ENCODE results near the gene ZNF546.

ZNF546 gene

DNA sequence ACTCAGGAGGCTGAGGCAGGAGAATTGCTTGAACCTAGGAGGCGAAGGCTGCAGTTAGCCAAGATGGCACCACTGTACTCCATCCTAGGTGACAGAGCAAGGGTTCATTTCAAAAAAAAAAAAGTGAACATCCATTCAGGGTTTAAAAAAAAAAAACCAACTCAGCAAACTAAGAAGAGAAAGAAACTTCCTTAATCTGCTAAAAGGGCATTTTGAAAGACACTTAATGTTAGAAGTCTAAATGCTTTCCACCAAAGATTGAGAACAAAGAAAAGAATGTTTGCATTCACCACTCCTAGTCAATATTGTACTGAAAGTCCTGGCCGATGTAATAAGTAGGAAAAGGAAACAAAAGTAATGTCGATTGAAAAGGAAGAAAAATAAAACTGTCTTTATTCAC lies 33.0 kb upstream of the ZNF546 start:
- no peak overlapping the region for H3K4me3 ChIP-seq (ENCODE audit: low read depth, low read length)
- TF ChIP-seq, protein P1, sequence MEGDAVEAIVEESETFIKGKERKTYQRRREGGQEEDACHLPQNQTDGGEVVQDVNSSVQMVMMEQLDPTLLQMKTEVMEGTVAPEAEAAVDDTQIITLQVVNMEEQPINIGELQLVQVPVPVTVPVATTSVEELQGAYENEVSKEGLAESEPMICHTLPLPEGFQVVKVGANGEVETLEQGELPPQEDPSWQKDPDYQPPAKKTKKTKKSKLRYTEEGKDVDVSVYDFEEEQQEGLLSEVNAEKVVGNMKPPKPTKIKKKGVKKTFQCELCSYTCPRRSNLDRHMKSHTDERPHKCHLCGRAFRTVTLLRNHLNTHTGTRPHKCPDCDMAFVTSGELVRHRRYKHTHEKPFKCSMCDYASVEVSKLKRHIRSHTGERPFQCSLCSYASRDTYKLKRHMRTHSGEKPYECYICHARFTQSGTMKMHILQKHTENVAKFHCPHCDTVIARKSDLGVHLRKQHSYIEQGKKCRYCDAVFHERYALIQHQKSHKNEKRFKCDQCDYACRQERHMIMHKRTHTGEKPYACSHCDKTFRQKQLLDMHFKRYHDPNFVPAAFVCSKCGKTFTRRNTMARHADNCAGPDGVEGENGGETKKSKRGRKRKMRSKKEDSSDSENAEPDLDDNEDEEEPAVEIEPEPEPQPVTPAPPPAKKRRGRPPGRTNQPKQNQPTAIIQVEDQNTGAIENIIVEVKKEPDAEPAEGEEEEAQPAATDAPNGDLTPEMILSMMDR (conservative IDR thresholded peaks at IDR 0.05; ENCODE audit: low read depth, low read length): no peak
- DNase-seq (ENCODE audit: low read depth): no peak

DNA sequence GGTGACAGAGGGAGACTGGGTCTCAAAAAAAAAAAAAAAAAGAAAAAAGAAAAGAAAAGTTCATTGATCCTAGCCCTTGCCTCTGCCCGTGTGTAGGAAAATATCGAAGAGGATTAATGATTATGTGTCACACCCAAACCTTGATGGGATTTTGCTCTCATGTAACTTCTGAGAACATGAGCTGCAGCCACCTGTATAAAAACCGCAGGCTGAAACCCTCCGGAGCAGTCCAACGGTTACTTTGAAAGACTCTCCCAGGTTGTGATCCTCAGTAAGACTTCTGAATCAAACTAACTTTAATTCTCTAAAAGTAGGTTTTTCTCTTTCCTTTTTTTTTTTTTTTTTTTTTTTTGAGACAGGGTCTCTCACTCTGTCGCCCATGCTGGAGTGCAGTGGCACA lies 30.2 kb upstream of the ZNF546 start:
- TF ChIP-seq, protein P1 (conservative IDR thresholded peaks at IDR 0.05; ENCODE audit: low read depth, low read length): no peak
- DNase-seq (ENCODE audit: low read depth): no peak
- no peak overlapping the region for H3K4me3 ChIP-seq (ENCODE audit: low read depth, low read length)

DNA sequence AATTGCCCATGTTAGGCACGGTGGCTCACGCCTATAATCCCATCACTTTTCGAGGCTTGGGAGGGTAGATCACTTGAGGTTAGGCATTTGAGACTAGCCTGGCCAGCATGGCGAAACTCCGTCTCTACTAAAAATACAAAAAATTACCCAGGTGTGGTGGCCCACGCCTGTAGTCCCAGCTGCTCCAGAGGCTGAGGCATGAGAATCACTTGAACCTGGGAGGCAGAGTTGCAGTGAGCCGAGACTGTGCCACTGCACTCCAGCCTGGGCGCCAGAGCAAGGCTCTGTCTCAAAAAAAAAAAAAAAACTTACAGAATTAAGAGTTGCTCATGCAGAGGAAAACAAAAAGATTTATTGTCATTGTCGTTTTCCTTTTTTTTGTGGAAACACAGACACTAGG lies 29.3 kb upstream of the ZNF546 start:
- TF ChIP-seq, protein P1 (conservative IDR thresholded peaks at IDR 0.05; ENCODE audit: low read depth, low read length): no peak

DNA sequence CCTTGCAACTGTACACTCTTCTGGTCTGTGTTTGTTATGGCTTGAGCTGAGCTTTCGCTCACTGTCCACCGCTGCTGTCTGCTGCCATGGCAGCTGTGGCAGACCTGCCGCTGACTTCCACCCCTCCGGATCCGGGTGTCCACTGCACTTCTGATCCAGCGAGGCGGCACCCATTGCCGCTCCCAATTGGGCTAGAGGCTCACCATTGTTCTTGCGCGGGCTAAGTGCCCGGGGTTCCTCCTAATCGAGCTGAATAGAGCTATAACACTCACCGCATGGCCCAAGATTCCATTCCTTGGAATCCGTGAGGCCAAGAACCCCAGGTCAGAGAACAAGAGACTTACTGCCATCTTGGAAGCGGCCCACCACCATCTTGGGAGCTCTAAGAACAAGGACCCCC lies 28.1 kb upstream of the ZNF546 start:
- no peak overlapping the region for H3K4me3 ChIP-seq (ENCODE audit: low read depth, low read length)
- TF ChIP-seq, protein P1 (conservative IDR thresholded peaks at IDR 0.05; ENCODE audit: low read depth, low read length): no peak
- DNase-seq (ENCODE audit: low read depth): no peak

More for the DNA sequence above, 29.3 kb upstream of the ZNF546 start:
- DNase-seq (ENCODE audit: low read depth): no peak
- no peak overlapping the region for H3K4me3 ChIP-seq (ENCODE audit: low read depth, low read length)

DNA sequence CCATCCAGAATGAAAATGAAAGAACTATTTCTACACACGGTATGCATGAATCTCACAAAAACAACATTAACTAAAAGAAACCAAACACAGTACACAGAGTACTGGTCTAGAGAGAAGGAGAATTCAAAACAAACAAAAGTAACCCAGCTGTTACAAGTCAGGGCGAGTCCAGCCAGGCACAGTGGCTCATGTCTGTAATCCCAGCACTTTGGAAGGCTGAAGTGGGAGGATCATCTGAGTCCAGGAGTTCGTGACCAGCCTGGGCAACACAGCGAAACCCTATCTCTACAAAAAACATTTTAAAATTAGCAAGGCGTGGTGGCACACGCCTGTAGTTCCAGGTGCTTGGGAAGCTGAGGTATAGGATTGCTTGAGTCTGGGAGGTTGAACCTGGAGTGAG lies 27.6 kb upstream of the ZNF546 start:
- TF ChIP-seq, protein P1 (conservative IDR thresholded peaks at IDR 0.05; ENCODE audit: low read depth, low read length): no peak
- DNase-seq (ENCODE audit: low read depth): peak; percentile 76
- H3K4me3 ChIP-seq (ENCODE audit: low read depth, low read length): no peak overlapping the region

DNA sequence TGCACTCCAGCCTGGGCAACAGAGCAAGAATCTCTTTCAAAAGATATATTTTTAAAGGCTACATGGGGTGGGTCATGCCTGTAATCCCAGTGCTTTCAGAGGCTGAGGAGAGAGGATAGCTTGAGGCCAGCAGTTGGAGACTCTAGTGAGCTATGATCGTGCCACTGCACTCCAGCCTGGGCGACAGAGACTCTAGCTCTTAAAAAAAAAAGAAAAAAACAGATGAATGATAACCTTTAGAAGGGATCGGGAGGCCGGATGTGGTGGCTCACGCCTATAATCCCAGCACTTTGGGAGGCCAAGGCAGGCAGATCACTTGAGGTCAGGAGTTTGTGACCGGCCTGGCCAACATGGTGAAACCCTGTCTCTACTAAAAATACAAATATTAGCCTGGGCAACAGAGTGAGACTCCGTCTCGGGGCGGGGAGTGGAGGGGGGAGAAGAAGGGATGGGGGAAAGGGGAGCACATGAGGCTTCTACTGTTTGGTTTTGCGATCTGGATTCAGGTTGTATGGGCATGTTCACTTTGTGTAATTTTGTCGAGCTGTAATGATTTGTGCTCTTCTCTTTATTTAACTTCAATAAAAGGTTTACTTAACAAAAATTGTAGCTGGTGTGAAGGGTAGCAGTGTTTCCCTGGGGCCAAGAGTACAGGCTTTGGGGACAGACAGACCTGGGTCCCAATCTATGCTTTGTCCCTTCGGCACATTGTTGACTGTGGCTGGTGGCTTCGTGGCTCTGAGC lies 27.0 kb upstream of the ZNF546 start:
- DNase-seq (ENCODE audit: low read depth): no peak
- H3K4me3 ChIP-seq (ENCODE audit: low read depth, low read length): peak overlapping the region; percentile 76

DNA sequence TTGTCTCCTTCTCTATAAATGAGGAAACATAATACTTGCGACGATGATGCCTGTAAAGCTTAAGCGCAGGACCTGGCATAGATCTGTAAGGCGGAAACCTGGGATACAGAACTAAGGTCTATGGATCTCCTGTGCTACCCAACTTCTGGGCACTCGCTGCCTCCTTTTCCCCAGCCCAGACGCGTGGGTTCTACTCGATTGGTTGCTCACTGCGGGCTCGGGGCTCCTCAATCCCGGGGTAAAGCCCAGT lies 26.5 kb upstream of the ZNF546 start:
- peak; percentile 45 for DNase-seq (ENCODE audit: low read depth)
- TF ChIP-seq, protein P1 (conservative IDR thresholded peaks at IDR 0.05; ENCODE audit: low read depth, low read length): no peak
- peak overlapping the region; percentile 76 for H3K4me3 ChIP-seq (ENCODE audit: low read depth, low read length)

More for the DNA sequence above, 27.0 kb upstream of the ZNF546 start:
- TF ChIP-seq, protein P1 (conservative IDR thresholded peaks at IDR 0.05; ENCODE audit: low read depth, low read length): no peak

All from choroid plexus epithelial cell (primary cell).